Erythroblast (primary cell): Measurements from ENCODE around the gene KIAA1671.

Experiments used
- GATA1 ChIP-seq: IDR thresholded peaks from 2 replicates; pipeline ENCODE4 v1.6.1; 2011; ENCODE audit warnings: low read depth, mild to moderate bottlenecking, control low read depth, low read length, moderate library complexity
- POLR2A ChIP-seq: IDR thresholded peaks from 2 replicates; pipeline ENCODE4 v1.6.1; 2011; ENCODE audit warnings: mild to moderate bottlenecking, low read length

GRCh38 chr22:24954856-24955255, 2.3 kb downstream of the KIAA1671 start:
- TF ChIP-seq POLR2A, result no peak
- TF ChIP-seq GATA1, result no peak
